ENCODE measurements around the gene LBH.

Gene LBH

DNA sequence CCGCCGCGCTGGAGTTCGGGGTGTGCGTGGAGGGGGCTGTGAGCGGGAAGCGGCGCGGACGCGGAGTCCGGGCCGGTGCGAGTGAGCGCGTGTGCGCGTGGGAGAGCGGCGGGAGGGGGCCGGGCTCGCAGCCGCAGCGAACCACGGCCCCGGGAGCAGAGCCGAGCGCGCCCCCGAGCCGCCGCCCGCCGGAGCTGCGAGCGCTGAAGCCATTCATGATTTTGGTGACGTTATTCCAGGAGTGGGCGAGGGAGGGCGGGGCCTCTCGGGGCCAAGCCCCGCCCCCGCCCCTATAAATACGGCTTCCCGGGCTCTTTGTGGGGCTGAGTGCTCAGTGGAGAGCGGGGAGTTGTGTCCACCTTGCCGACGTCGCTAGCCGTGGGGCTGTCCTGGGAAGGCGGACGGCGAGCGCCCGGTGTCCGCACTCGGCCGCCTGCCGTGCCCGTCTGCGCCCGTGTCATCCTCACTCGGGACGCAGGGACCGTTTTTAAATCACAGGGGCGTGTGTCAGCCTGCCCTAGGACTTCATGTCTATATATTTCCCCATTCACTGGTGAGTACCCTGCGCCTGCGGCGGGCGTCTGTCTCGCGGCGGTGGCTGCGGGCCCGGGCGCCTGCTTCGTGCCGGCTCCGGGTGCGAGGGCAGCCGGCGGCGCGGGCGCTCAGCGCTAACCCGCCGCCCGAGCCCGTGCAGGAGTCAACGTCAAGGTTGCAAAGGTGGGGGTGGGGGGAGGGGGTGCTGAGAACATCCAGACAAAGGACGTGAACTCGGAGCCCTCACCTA lies at the start of gene LBH:
Gene LBH (plus strand): TSS at position 323 of the 784 bp plus-strand sequence. CDS start 205 bp downstream, at position 528.
- DNase-seq (ENCODE audit: low read depth in 2 of 2) = peak; percentile 82

- DNase-seq (ENCODE audit: low read depth in 2 of 2) = no peak
Measured at GRCh38 chr2:30184035-30184434, 47.3 kb upstream of the LBH start.

GRCh38 chr2:30185178-30185577 lies 46.2 kb upstream of the LBH start:
- DNase-seq (ENCODE audit: low read depth in 2 of 2) = no peak

GRCh38 chr2:30188292-30188691 lies 43.0 kb upstream of the LBH start:
- no peak for DNase-seq (ENCODE audit: low read depth in 2 of 2)

GRCh38 chr2:30190637-30191036 lies 40.7 kb upstream of the LBH start:
- no peak for DNase-seq (ENCODE audit: low read depth in 2 of 2)

- no peak for DNase-seq (ENCODE audit: low read depth in 2 of 2)
Measured at GRCh38 chr2:30191107-30191506, 40.2 kb upstream of the LBH start.

- DNase-seq (ENCODE audit: low read depth in 2 of 2) = no peak
Measured at GRCh38 chr2:30191819-30192271, 39.5 kb upstream of the LBH start.

- no peak for DNase-seq (ENCODE audit: low read depth in 2 of 2)
Measured at GRCh38 chr2:30192314-30192713, 39.0 kb upstream of the LBH start.

- DNase-seq (ENCODE audit: low read depth in 2 of 2) = no peak
Measured at GRCh38 chr2:30193104-30193681, 38.1 kb upstream of the LBH start.

GRCh38 chr2:30194421-30194820 lies 36.9 kb upstream of the LBH start:
- no peak for DNase-seq (ENCODE audit: low read depth in 2 of 2)

DNA sequence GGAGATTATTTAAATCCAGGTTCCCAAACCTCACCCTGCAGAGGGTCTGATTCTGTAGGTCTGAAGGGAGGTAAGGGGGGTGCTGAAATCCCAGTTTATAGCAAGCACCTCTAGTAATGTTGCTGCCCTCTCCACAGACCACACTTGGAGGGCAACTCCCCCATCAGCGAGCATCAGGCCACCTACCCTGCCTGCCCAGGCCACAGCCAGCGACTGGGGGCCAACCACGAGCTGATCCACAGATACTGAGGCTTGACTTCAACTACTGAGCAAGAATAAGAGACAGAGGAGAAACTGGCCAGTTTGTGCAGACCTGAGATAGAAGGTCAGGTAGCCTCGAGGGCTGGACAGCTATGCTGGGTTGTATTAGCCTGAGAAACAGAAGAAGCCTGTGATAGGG lies 36.3 kb upstream of the LBH start:
- DNase-seq (ENCODE audit: low read depth in 2 of 2) = no peak

- DNase-seq (ENCODE audit: low read depth in 2 of 2) = no peak
Measured at GRCh38 chr2:30197570-30198192, 33.7 kb upstream of the LBH start.

DNA sequence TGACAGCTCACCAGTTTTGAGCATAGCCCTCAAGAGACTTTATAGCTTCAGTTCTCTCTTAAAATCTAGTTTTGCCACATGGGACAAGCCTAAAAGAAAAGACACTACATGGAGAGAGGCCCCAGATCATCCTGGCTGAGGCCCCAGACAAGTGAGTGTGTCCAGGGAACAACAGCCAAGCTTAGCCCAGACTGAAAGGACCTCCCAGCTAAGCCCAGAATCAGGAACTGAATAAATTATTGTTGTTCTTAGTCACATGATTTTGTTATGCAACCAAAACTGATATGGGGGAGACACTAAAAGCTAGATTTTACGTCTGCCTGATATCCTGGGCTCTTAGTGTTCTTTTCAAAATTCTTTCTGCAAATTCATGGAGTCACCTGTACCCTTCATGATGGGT lies 29.3 kb upstream of the LBH start:
- DNase-seq (ENCODE audit: low read depth in 2 of 2) = no peak

GRCh38 chr2:30203156-30203555 lies 28.2 kb upstream of the LBH start:
- no peak for DNase-seq (ENCODE audit: low read depth in 2 of 2)

GRCh38 chr2:30204281-30204680 lies 27.1 kb upstream of the LBH start:
- no peak for DNase-seq (ENCODE audit: low read depth in 2 of 2)

DNA sequence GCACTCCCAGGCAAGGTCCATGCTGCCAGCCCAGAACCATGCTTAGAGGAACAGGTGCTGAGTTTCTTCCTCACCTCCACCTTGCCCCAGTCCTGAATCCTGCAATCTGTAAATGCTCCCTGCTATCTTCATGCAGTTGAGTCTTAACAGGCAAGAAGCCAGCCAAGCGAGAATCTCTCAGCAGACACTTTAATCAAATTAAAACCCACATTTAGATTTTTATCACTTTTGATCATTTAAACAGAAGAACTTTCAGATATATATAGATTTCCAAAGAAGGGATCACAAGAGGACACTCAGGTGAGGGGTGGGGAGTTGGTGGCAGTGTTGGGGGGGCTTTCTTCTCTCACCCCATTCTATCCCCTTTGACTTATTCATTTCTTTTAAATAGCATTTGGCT lies 25.9 kb upstream of the LBH start:
- no peak for DNase-seq (ENCODE audit: low read depth in 2 of 2)

- no peak for DNase-seq (ENCODE audit: low read depth in 2 of 2)
Measured at GRCh38 chr2:30206461-30207430, 24.6 kb upstream of the LBH start.

- DNase-seq (ENCODE audit: low read depth in 2 of 2) = no peak
Measured at GRCh38 chr2:30208453-30208852, 22.9 kb upstream of the LBH start.

DNA sequence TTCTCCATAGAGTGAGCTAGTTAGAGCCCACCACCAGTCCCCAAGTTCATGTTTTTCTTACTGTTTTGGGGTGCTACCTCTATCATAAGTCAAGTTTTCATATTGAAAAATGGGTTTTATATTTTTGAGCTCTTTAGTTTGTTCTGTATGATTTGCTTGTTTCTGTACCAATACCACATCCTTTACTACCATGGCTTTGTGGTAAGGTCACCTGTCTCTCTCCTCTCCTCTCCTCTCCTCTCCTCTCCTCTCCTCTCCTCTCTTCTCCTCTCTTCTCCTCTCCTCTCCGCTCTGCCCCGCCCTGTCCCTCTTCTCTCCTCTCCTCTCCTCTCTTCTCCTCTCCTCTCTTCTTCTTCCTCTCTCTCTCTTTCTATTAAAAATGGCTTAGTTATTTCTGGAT lies 22.1 kb upstream of the LBH start:
- DNase-seq (ENCODE audit: low read depth in 2 of 2) = no peak

- DNase-seq (ENCODE audit: low read depth in 2 of 2) = no peak
Measured at GRCh38 chr2:30213326-30213725, 18.0 kb upstream of the LBH start.

DNA sequence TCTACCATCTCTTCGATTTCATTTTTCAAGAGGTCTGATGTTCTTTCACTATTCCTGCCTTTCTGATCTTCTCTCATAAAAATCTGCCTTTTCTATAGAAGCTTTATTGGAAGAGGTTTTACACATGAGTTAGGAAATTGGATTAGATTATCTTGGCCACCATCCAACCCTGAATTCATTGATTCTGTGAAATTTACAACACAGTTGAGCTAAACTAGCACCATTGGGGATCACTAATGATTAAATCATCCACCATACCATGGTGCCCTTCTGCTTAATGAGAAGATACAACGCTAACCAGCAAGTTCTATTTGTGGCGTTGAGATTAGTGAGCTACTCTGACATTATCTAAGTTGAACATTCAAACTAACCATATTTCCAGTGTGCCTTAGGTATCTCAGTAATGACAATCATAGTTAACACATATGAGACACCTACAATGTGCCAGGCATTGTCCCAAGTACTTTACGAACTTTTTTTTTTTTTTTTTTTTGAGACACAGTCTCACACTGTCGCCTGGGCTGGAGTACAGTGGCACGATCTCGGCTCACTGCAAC lies 17.3 kb upstream of the LBH start:
- DNase-seq (ENCODE audit: low read depth in 2 of 2) = no peak

- DNase-seq (ENCODE audit: low read depth in 2 of 2) = no peak
Measured at GRCh38 chr2:30216157-30216556, 15.2 kb upstream of the LBH start.
